IPS-NIHi11 (cell line): ENCODE results near the gene ORC6.

Experiments
- DNase-seq: peaks from one replicate; pipeline ENCODE4 v3.0.0; 2012; ENCODE audit warnings: mixed read lengths, low spot score

Gene ORC6

DNA sequence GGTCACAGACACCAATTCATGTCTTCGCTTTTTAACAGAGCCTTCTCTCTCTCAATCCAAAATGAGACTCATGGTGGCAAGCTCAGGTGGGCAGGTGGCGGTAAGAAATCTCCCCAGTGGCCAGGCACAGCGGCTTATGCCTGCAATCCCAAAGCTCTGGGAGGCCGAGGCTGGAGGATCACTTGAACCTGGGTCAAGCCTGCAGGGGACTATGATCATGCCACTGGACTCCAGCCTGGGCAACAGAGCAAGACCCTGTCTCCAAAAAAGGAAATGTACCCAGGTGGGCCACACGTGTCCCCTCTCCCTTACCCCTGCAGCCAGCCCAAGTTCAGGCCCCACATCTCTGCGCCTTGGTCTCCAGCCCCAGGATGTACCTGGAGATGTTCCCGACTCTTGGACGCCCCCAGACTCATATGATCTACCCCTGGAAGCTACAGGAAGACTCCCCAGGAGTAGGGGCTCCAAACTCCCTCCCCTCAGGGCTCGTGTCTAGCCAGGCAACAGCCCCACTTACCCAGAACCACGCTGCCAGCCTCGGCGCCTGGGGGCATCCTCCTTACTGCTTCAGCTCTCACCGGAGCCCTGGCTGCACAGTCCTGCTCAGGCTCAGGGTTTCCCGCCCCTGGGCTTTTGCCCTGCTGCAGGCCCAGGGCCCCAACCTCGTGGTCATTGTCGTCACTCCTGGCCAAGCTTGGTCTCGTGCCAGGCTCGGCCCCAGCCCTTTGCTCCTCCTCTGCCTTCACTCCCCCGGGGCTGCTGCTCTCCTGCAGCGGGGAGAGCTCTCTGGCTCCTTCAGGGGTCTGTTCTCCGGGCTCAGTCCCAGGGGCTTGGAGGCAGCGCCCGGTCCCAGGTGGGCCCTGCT, 42.5 kb downstream of the ORC6 start:
- no peak for DNase-seq

DNA sequence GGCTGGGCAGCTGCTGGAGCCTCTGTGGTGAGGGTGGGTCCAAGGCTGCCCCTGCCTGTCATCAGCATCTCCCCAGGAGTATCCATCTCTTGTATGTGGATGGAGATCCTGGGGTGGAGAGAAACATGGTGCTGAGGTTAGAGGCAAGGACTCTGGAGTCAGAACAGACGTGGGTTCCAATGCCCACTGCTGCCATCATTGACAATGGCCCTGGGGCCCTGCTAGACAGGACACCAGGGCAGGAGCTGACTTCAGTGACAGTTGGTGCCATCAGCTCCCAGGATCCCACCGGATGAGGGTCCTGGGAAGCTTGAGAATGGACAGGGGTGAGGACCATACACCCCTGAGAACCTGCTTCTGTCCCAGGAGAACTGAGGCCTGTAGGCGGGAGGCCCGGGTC, 43.1 kb downstream of the ORC6 start:
- no peak for DNase-seq

DNA sequence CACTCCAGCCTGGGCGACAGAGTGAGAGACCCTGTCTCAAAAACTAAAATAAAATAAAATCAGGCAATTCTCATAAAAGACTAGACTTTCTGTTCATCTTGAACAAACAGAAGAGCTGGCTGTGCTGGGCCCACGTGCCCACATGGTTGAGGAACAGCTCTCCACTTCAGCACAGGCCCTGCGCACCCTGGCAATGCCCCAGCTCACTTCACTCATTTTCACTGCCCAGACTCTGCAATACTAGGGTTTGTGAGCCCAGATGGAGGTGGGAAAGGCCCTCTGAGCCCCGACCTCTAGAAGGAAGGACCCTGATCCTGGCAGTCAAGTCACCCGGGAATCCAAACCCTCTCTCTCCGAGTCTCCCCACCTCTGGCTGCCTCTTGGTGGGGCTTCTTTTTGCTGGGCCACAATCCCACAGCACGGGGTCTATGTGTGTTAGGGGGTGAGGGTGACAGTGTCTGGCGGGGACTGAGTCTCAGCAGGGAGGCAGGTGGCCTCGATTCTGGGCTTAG, 43.9 kb downstream of the ORC6 start:
- DNase-seq, result no peak

DNA sequence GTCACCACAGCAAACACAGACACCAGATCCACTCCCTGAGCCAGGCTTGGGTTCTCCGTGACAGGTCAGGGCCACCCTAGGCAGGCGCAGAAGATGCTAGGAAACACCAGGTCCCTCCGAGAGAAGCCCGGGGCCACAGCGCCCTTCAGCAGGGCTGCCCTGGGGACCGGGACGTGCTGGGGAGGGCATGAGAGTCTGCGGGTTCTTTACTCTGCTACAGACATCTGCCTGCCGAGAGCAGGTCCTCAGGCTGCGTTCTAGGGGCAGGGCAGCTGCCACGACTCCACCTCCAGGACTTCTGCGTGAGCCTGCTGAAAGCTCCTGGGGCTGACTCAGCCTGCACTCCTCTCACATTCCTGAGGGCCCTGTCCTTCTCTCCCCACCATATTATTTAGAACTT, 47.2 kb downstream of the ORC6 start:
- DNase-seq, result no peak

DNA sequence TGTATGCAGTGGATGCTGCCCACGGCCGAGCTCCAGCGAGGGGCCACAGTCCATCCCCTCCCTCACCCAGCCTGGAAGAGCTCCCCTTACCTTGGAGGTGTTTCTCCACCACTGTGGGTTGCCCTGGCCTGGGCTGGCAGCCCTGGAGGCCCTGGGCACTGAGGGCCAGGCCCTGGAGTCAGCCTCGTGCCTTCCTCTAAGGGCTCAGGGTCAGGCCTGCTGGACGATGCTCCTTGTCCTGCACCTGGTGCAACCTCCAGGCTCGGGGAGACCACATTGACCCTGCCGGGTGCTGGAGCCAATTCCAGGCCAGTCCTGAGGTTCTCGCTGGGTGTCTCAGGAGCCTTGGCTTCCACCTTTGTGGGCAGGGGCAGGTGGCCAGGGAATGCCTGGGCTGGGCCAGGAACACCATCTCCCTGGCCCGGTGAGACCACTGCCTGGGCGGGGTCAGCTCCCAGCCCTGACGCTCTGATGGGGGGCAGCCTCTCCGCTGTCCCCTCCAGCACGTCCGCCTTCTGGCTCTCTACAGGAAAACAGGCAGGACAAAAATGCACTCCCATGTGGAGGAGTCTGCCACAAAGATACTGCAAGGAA, 48.3 kb downstream of the ORC6 start:
- no peak for DNase-seq

DNA sequence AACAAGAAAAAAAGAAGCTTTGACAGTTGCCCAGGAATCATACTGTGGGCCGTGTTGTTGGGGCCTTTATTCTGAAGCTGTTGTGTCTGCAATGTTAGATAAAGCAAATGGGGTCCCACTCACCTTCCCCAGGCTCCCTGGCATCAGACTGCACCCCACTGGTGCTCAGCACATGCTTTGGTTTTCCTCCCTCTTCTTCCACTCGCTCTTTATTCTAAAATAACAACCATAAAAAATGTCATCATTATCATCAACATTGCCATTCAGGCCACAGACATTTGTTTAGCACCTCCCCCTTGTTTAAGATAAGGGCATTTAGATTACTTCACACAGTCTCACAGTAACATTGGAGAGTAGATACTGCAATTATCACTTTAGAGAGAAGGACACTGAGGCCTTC, 50.5 kb downstream of the ORC6 start:
- DNase-seq, result no peak

DNA sequence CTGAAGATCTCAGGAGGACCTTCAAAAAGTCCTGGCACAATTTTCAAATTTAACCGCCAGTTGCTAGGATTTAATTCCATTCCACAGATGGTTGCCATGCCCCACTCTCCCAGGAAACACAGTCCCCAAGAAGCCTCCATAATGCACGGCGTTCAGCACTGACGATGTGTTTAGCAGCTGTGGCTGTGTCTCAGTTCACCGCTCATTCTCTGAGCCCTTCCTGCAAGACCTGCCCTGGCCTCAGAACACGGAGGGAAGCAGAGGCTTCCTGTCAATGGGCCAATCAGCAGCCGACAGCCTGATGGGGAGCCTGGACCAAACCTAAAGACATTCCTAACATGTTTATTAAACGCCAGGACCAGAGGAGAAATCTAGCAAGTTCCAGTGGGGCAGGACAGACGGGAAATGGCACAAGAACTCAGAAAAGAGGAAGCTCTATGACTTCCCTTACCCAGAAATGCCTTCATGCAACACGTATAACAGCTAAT, 53.8 kb downstream of the ORC6 start:
- peak; percentile 75 for DNase-seq

DNA sequence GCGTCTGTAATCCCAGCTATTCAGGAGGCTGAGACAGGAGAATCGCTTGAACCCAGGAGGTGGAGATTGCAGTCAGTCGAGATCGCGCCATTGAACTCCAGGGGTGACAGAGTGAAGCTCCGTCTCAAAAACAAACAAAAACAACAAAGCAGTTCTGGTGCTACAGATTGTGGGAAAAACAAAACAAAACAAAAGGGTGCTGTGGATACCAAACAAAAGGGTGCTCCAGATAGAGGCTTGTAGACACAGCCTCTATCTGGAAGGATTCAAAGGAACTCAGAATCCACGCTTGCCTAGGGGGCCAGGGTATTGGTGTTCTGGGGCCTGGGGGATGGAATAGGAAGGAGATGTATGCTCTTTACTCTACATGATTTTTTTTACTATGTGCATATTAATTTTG, 56.2 kb downstream of the ORC6 start:
- no peak for DNase-seq

DNA sequence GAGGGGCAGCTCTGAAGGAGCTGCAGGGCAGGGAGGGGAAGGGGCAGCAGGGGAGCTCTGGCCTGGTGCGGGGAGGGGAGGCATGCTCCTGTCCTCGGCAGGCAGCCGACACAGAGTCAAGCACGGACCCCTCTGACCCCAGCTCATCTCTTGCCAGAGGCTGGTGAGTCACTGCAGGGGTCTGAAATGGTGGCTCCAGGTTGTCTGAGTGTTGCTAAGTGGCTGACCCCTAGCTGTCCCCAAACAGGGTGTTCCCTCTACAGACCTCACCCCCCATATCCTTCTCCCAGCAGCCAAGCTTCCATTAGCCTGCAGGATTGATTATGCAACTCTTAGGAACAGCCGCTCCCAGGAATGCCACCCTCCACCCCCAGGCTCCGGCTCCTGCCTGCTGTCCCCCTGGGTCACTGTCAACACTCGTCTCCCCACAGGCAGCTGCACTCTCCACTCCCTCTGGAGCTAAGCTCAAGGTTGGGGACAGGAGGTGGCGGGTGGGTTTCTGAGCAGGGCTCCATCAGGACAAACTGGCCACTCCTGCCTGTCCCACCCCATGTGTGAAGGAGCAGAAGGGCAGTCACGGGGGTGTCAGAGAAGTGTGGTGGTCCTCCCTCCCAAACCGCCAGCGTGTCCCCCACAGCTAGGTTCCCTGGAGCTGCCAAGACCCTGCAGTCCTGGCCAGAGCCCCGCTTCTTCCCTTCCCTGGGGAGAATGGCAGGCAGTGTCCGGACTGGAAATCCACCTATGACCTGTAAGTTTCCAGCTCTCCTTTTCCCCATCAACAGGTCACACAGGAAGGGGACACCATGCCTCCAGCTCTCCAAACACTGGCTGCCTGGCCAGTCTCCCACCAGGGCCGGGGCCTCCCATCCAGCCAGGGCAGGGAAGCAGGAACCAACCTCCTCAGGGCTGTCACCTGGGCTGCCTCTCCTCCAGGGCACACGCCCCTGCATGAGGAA, 57.6 kb downstream of the ORC6 start:
- DNase-seq, result no peak
